ENCODE measurements around the gene TMEM121B.

DNA sequence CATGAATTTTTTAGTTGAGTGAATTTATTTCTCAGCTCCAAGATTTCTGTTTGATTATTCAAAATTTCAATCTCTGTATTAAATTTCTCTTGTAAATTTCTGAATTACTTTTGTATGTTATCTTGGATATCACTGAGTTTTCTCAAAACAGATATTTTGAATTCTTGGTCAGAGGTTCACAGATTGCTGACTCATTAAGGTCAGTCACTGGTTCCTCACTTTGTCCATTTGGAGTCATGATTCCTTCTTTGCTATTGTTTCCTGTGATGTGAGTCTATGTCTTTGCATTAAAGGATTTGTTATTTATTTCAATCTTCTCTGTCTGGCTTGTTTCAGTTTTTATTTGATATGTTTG lies 46.5 kb downstream of the TMEM121B start:
- TF ChIP-seq, protein P1, sequence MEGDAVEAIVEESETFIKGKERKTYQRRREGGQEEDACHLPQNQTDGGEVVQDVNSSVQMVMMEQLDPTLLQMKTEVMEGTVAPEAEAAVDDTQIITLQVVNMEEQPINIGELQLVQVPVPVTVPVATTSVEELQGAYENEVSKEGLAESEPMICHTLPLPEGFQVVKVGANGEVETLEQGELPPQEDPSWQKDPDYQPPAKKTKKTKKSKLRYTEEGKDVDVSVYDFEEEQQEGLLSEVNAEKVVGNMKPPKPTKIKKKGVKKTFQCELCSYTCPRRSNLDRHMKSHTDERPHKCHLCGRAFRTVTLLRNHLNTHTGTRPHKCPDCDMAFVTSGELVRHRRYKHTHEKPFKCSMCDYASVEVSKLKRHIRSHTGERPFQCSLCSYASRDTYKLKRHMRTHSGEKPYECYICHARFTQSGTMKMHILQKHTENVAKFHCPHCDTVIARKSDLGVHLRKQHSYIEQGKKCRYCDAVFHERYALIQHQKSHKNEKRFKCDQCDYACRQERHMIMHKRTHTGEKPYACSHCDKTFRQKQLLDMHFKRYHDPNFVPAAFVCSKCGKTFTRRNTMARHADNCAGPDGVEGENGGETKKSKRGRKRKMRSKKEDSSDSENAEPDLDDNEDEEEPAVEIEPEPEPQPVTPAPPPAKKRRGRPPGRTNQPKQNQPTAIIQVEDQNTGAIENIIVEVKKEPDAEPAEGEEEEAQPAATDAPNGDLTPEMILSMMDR (IDR thresholded peaks at IDR 0.05; ENCODE audit: low read depth, low read length, missing input control): no peak
- no peak for TF ChIP-seq HNF4G (IDR thresholded peaks at IDR 0.05)
- no peak for TF ChIP-seq TAF1 (conservative IDR thresholded peaks at IDR 0.05)
- no peak for TF ChIP-seq MAX (IDR thresholded peaks at IDR 0.05)
- TF ChIP-seq, protein P2, sequence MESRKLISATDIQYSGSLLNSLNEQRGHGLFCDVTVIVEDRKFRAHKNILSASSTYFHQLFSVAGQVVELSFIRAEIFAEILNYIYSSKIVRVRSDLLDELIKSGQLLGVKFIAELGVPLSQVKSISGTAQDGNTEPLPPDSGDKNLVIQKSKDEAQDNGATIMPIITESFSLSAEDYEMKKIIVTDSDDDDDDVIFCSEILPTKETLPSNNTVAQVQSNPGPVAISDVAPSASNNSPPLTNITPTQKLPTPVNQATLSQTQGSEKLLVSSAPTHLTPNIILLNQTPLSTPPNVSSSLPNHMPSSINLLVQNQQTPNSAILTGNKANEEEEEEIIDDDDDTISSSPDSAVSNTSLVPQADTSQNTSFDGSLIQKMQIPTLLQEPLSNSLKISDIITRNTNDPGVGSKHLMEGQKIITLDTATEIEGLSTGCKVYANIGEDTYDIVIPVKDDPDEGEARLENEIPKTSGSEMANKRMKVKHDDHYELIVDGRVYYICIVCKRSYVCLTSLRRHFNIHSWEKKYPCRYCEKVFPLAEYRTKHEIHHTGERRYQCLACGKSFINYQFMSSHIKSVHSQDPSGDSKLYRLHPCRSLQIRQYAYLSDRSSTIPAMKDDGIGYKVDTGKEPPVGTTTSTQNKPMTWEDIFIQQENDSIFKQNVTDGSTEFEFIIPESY (IDR thresholded peaks at IDR 0.05): no peak
- no peak for TF ChIP-seq SP1 (IDR thresholded peaks at IDR 0.05)

Measured in liver (tissue), 3 donors.